Measurements from ENCODE around the gene CDK14.

- TF ChIP-seq EZH2 (IDR thresholded peaks at IDR 0.05; ENCODE audit: borderline replicate concordance, insufficient read depth, low read depth, low read length, poor library complexity, severe bottlenecking), result no peak
- no peak for TF ChIP-seq CTCF (IDR thresholded peaks at IDR 0.05)
Observed at GRCh38 chr7:90621747-90622140, 25.6 kb downstream of the CDK14 start.
